ENCODE measurements around the gene PRCC.

GRCh38 chr1:156738407-156738806 lies 28.9 kb upstream of the PRCC start:
- TF ChIP-seq CTCF (conservative IDR thresholded peaks at IDR 0.05): no peak
- TF ChIP-seq ZFX (IDR thresholded peaks at IDR 0.05): no peak
